ENCODE results near the gene PNPLA1.

The PNPLA1 gene, protein sequence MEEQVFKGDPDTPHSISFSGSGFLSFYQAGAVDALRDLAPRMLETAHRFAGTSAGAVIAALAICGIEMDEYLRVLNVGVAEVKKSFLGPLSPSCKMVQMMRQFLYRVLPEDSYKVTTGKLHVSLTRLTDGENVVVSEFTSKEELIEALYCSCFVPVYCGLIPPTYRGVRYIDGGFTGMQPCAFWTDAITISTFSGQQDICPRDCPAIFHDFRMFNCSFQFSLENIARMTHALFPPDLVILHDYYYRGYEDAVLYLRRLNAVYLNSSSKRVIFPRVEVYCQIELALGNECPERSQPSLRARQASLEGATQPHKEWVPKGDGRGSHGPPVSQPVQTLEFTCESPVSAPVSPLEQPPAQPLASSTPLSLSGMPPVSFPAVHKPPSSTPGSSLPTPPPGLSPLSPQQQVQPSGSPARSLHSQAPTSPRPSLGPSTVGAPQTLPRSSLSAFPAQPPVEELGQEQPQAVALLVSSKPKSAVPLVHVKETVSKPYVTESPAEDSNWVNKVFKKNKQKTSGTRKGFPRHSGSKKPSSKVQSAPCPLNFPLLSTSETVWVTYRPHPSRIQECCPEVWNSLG

GRCh38 chr6:36269834-36270705 lies at the start of gene PNPLA1:
Gene PNPLA1, plus strand, starts transcription at chr6:36270060. Its CDS starts 400 bp downstream, at chr6:36270460.
- DNase-seq (ENCODE audit: low read depth) = no peak
- no peak within 1 kb of the TSS for H3K4me3 ChIP-seq (ENCODE audit: low read depth, low read length)
- no peak for TF ChIP-seq CTCF (conservative IDR thresholded peaks at IDR 0.05; ENCODE audit: low read depth, low read length)

GRCh38 chr6:36220226-36220625 lies 49.6 kb upstream of the PNPLA1 start:
- DNase-seq (ENCODE audit: low read depth) = no peak
- TF ChIP-seq CTCF (conservative IDR thresholded peaks at IDR 0.05; ENCODE audit: low read depth, low read length) = no peak
- no peak overlapping the region for H3K4me3 ChIP-seq (ENCODE audit: low read depth, low read length)

- no peak overlapping the region for H3K4me3 ChIP-seq (ENCODE audit: low read depth, low read length)
- DNase-seq (ENCODE audit: low read depth) = no peak
- no peak for TF ChIP-seq CTCF (conservative IDR thresholded peaks at IDR 0.05; ENCODE audit: low read depth, low read length)
These were observed 48.2 kb upstream of the PNPLA1 start for GRCh38 chr6:36221674-36222073.

DNA sequence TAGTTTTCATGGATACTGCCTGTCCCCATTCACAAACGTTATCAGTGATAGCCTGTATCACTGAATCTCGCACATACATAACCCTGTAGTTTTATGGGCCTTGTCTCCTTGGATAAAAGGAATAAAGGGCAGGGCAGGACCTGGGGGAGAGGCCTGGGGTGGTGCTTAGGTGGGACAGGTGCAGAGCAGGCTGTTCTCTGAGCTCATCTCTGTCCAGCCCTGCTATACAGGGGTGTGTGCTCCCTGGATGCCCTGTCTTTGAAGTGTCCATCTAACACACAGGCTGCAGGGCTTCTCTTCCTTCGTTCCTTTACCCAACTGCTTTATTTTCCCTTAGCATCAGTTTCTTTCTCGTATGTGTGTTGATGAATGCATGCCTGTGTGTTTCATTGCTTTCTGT lies 46.9 kb upstream of the PNPLA1 start:
- no peak for DNase-seq (ENCODE audit: low read depth)
- H3K4me3 ChIP-seq (ENCODE audit: low read depth, low read length) = no peak overlapping the region
- TF ChIP-seq CTCF (conservative IDR thresholded peaks at IDR 0.05; ENCODE audit: low read depth, low read length) = no peak

GRCh38 chr6:36223706-36224105 lies 46.2 kb upstream of the PNPLA1 start:
- no peak for TF ChIP-seq CTCF (conservative IDR thresholded peaks at IDR 0.05; ENCODE audit: low read depth, low read length)
- peak; percentile 33 for DNase-seq (ENCODE audit: low read depth)
- no peak overlapping the region for H3K4me3 ChIP-seq (ENCODE audit: low read depth, low read length)

DNA sequence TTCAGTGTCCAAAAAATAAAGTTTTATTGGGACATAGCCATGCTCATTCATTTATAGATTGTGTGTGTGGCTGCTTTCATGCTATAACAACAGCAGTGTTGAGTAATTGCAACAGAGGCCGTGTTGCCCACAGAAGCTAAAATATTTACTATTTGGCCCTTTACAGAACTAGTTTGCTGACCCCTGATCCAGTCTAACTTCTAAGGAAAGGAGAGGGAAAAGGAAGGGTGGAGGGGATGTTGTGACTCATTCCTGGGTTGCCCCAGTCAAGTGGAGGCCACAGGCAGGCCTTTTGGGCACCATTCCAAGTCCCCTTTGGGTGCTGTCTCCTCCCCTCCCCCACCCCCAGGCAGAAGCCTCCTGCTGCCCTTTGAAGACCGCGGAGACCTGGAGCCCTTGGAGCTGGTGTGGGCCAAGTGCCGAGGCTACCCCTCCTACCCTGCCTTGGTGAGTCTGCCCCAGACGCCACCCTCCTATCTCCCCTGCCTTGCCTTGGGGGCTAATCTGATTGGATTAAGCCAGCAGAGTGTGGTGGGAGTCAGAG lies 44.9 kb upstream of the PNPLA1 start:
- DNase-seq (ENCODE audit: low read depth) = peak; percentile 58
- no peak overlapping the region for H3K4me3 ChIP-seq (ENCODE audit: low read depth, low read length)
- no peak for TF ChIP-seq CTCF (conservative IDR thresholded peaks at IDR 0.05; ENCODE audit: low read depth, low read length)
